Endothelial cell of umbilical vein (primary cell): ENCODE measurements around the gene SPRED3. TPM values are rescaled to one million over a fixed set of nuclear protein-coding genes. Genes with fewer than 3 reads are reported as not detected.
"Not testable (repeated sequence)": the region's sequence is repeated elsewhere in the genome, so short reads cannot be mapped to it uniquely, and the experiment has no call there.

Experiments used
- Bru-seq: library from RNA; stranded (reverse); fragments of 400-500 nt; gene quantifications from one replicate; lab custom pipeline; 2021; lab: Mats Ljungman, UMichigan
- BruChase-seq, 2 experiments: library from RNA; stranded (reverse); fragments of 400-500 nt; gene quantifications; one replicate each; lab custom pipeline; 2021; lab: Mats Ljungman, UMichigan
- BruUV-seq: library from RNA; stranded (reverse); fragments of 400-500 nt; replicated peaks from 2 replicates; lab custom pipeline; 2021; lab: Mats Ljungman, UMichigan
- CTCF ChIA-PET: fragments of 300-600, 350-600 bp; sonication (Branson Sonifier 250); formaldehyde crosslinking; loops from one replicate; lab custom pipeline; 2021; ENCODE audit warnings: antibody characterized with exemption, inconsistent platforms; lab: Charles Lee
- POLR2A ChIA-PET: fragments of 300-600, 350-600 bp; sonication (Branson Sonifier 250); formaldehyde crosslinking; loops from one replicate; lab custom pipeline; 2021; ENCODE audit warnings: antibody characterized with exemption, inconsistent platforms; lab: Charles Lee
- DNase-seq: peaks from one replicate; pipeline ENCODE4 v3.0.0-alpha.2; 2011; ENCODE audit warnings: low read depth, low spot score
- FAIRE-seq: peaks from 2 replicates; lab custom pipeline; 2011; peaks lifted over from hg19 to GRCh38; lab: Jason Lieb, UNC
- H2AFZ ChIP-seq: 2 replicates; pipeline ENCODE4 v1.6.0; 2012; ENCODE audit warnings: low read depth, low read length, control low read depth, inconsistent platforms
- H3K27ac ChIP-seq: 2 replicates; pipeline ENCODE4 v1.5.1; 2011; ENCODE audit warnings: low read depth, mild to moderate bottlenecking, control low read depth, low read length, moderate library complexity; ENCODE audit not compliant: insufficient read depth
- H3K27me3 ChIP-seq, 2 experiments: 2 replicates each; pipeline versions ENCODE4 v1.6.0 to v1.6.1; 2011; ENCODE audit warnings: low read length in 2 of 2, mixed read lengths in 1 of 2; ENCODE audit not compliant: control insufficient read depth in 2 of 2, insufficient read depth in 2 of 2
- H3K36me3 ChIP-seq, 2 experiments: 2 replicates in 1 of 2; 3 replicates in 1 of 2; pipeline ENCODE4 v1.5.1; 2011; ENCODE audit warnings: low read length in 2 of 2, mild to moderate bottlenecking in 1 of 2, moderate library complexity in 1 of 2; ENCODE audit not compliant: control insufficient read depth in 2 of 2, insufficient read depth in 2 of 2; ENCODE audit errors: extremely low read depth in 1 of 2
- H3K4me1 ChIP-seq: 3 replicates; pipeline ENCODE4 v1.5.1; 2011; ENCODE audit warnings: mild to moderate bottlenecking, low read length; ENCODE audit not compliant: control insufficient read depth, insufficient read depth; ENCODE audit errors: extremely low read depth
- H3K4me2 ChIP-seq: 2 replicates; pipeline ENCODE4 v1.6.1; 2011; ENCODE audit warnings: low read length, control low read depth, mixed read lengths; ENCODE audit not compliant: insufficient read depth
- H3K4me3 ChIP-seq, 3 experiments: fragments of 200-600 bp in 1 of 3; sonication (generic), shearing (Covaris generic) in 1 of 3; replicated peaks in 1 of 3; 2 replicates each; pipeline ENCODE4 v1.5.1; 2011 to 2016; ENCODE audit warnings: control low read depth in 3 of 3, low read length in 3 of 3, mild to moderate bottlenecking in 2 of 3, inconsistent platforms in 1 of 3, low read depth in 1 of 3, moderate library complexity in 1 of 3; ENCODE audit not compliant: insufficient read depth in 1 of 3
- H3K79me2 ChIP-seq: 2 replicates; pipeline ENCODE4 v1.6.0; 2012; ENCODE audit warnings: low read length, inconsistent platforms; ENCODE audit not compliant: control insufficient read depth, insufficient read depth
- H3K9ac ChIP-seq: replicated peaks from 2 replicates; pipeline ENCODE3; 2011; ENCODE audit warnings: low read length, control low read depth; ENCODE audit not compliant: insufficient read depth; ENCODE audit errors: extremely low read depth
- H3K9me1 ChIP-seq: replicated peaks from 3 replicates; pipeline ENCODE4 v1.6.0; 2011; ENCODE audit warnings: mild to moderate bottlenecking, low read length; ENCODE audit not compliant: control insufficient read depth, insufficient read depth; ENCODE audit errors: extremely low read depth
- H3K9me3 ChIP-seq: replicated peaks from 2 replicates; pipeline ENCODE4 v1.5.1; 2012; ENCODE audit warnings: low read length, inconsistent platforms; ENCODE audit not compliant: control insufficient read depth, insufficient read depth
- H4K20me1 ChIP-seq: replicated peaks from 2 replicates; pipeline ENCODE3; 2011; ENCODE audit warnings: mild to moderate bottlenecking, low read length; ENCODE audit not compliant: control insufficient read depth, insufficient read depth; ENCODE audit errors: extremely low read depth
- EZH2 ChIP-seq: IDR thresholded peaks from 2 replicates; pipeline ENCODE4 v1.6.1; 2012; ENCODE audit warnings: borderline replicate concordance, low read depth, mild to moderate bottlenecking, moderate library complexity, low read length, inconsistent platforms; ENCODE audit not compliant: severe bottlenecking
- dilution Hi-C: fragments of 300-500 bp; cut with MboI; formaldehyde crosslinking; loops from one replicate; pipeline ENCODE4 v1.15.0; 2019; ENCODE audit warnings: low sequenced_read_pairs; ENCODE audit not compliant: extremely low pct_ligation_motif_present
- intact Hi-C: fragments of 100-400 bp; cut with micrococcal nuclease; formaldehyde crosslinking; loops from one replicate; pipeline ENCODE4 v1.10.0; 2022
- long read RNA-seq: library from polyadenylated mRNA; stranded (forward); transcript quantifications from one replicate; pipeline ENCODE4 v2.0.0, GENCODE V29; 2021
- polyA minus RNA-seq, 3 experiments: library from RNA; depleted of rRNA, polyadenylated mRNA; stranded (reverse); fragments of >200 nt; gene quantifications; 1 replicate in 1 of 3; 2 replicates in 2 of 3; pipeline ENCODE4 v1.2.3, GENCODE V29; 2011
- polyA plus RNA-seq, 4 experiments: library from polyadenylated mRNA; depleted of rRNA in 3 of 4; stranded (reverse) in 3 of 4; unstranded in 1 of 4; fragments of >200 nt; gene quantifications; 2 replicates each; pipeline versions ENCODE4 v1.2.1 to v1.2.3, GENCODE V29; 2011 to 2012; ENCODE audit warnings: missing spikeins in 1 of 4
- total RNA-seq: library from RNA; stranded (reverse); gene quantifications from 2 replicates; pipeline ENCODE4 v1.2.3, GENCODE V29; 2021

SPRED3 gene, protein sequence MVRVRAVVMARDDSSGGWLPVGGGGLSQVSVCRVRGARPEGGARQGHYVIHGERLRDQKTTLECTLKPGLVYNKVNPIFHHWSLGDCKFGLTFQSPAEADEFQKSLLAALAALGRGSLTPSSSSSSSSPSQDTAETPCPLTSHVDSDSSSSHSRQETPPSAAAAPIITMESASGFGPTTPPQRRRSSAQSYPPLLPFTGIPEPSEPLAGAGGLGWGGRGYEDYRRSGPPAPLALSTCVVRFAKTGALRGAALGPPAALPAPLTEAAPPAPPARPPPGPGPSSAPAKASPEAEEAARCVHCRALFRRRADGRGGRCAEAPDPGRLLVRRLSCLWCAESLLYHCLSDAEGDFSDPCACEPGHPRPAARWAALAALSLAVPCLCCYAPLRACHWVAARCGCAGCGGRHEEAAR
- total RNA-seq (13.5 and 15.7 TPM in 2 replicates), polyA plus RNA-seq (5.7 and 7.0 TPM in 2 replicates), polyA minus RNA-seq (5.6 and 7.1 TPM in 2 replicates), Bru-seq, nascent RNA (percentile 54 among the genes with signal in this experiment), BruChase-seq, experiment 1, labeled RNA remaining after a 6-hour chase (percentile 73 among the genes with signal in this experiment), BruChase-seq, experiment 2, labeled RNA remaining after a 2-hour chase (percentile 68 among the genes with signal in this experiment)
- 5.0 and 6.1 TPM in 2 replicates for polyA plus RNA-seq (2011; cell fraction: cytosol; rRNA removed)
- polyA plus RNA-seq (2011; cell fraction: nucleus; rRNA removed), result 20.2 and 21.0 TPM in 2 replicates
- 13.2 and 15.7 TPM in 2 replicates for polyA plus RNA-seq (2012)
- 0.20 TPM for polyA minus RNA-seq (2011; cell fraction: cytosol; rRNA and poly(A)+ RNA removed)
- polyA minus RNA-seq (2011; cell fraction: nucleus; rRNA and poly(A)+ RNA removed), result 11.7 and 12.0 TPM in 2 replicates
- long read RNA-seq, partial matches to known transcripts, result 0 of 6 reads
- long read RNA-seq, other reads (novel, unspliced or antisense), result 6 of 6 reads

DNA sequence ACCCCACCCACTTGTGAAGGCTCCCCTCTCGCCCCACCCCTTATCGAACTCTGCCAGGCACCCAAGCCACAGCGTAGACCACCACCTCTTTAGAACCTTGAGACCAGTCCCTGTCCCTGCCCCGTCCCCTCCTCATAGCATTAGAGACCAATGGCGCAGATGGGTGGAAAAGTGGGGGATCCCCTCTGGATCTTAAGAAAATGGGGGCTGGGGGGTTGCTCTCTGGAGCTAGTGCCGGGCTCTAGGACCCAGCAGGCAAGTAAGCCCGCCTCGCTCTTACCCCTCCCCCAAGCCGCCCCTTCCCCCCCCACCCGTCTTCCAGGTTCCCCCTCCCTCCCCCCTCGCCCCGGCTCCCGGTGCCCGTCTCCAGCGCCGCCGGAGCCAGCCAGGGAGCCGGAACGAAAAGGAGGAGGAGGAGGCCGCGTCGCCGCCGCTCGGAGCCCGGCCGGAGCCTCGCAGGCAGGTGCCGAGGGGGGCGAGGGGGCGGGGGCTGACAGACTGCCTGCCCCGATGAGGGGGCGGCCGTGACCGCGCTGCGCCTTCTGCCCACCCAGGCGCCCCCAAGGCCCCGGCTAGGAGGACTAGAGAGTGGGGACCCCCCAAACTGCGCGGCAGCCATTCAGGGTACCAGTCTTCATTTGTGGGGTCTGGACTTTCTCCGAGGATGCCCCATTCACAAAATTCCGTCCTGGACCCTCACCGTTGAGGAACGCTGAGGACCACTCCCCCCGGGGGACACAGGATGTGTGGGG is at the start of gene SPRED3:
Gene SPRED3 (plus strand): TSS at position 349 of the 752 bp plus-strand sequence. CDS start 1,606 bp downstream, outside the sequence.
- Histone ChIP-seq H3K36me3 (peaks cover 0 to under 1% of the 10 kb centered on the region in 2 experiments), H2AFZ (peak within 1 kb of the TSS; percentile 79), H3K4me3 (peak within 1 kb of the TSS; percentile 78 to 96 (median 91)), H3K27me3 (no peaks in the 10 kb centered on the region), H3K4me1 (peaks cover 16% of the 10 kb centered on the region), H3K9ac (peak within 1 kb of the TSS; percentile 91), H3K9me3 (no peaks in the 10 kb centered on the region), H3K79me2 (peaks cover 18% of the 10 kb centered on the region), H3K27ac (peak within 1 kb of the TSS; percentile 84), H3K4me2 (peak within 1 kb of the TSS; percentile 87), H3K9me1 (no peaks in the 10 kb centered on the region), H4K20me1 (no peaks in the 10 kb centered on the region)
- TSS peak; percentile 42 for BruUV-seq
- FAIRE-seq, result no peak
- dilution Hi-C loops (no loop called here), intact Hi-C loops (loop anchor here (1.0 to 5.0 kb wide), 5 partner anchors 14 to 156 kb away; partner anchors contain the start of genes FAM98C and PSMD8)
- ChIA-PET CTCF (interaction anchor here (0.8 to 4.7 kb wide), 10 partner anchors 14 to 486 kb away, joined by 3 to 65 read pairs (median 5); partner anchors contain the start of genes FAM98C and PSMD8), POLR2A (interaction anchor here (1.9 to 3.6 kb wide), 3 partner anchors 13 to 14 kb away, joined by 8 to 39 read pairs (median 11); partner anchors contain the start of genes FAM98C and PSMD8)
- no peak for TF ChIP-seq EZH2
- no peak for DNase-seq

GRCh38 chr19:38339011-38339410 is 49.5 kb upstream of the SPRED3 start:
- DNase-seq, H3K27me3 ChIP-seq, BruUV-seq, H3K4me2 ChIP-seq, H3K4me3 ChIP-seq, FAIRE-seq, POLR2A ChIA-PET, H2AFZ ChIP-seq, H3K79me2 ChIP-seq, H3K9me3 ChIP-seq, H3K4me1 ChIP-seq, dilution Hi-C loops, H3K9me1 ChIP-seq, H3K27ac ChIP-seq, H3K9ac ChIP-seq, H3K36me3 ChIP-seq, H4K20me1 ChIP-seq: not testable (repeated sequence)
- intact Hi-C loops, result loop anchor here (10.0 kb wide), 1 partner anchor 194 kb away; no protein-coding TSS in a partner anchor
- CTCF ChIA-PET, result interaction anchor here (1.3 kb wide), 1 partner anchor 105 kb away, joined by 5 read pairs; no protein-coding TSS in a partner anchor
